ENCODE results near the gene CKAP5. TPM values are rescaled to one million over a fixed set of nuclear protein-coding genes. Genes with fewer than 3 reads are reported as not detected.

CKAP5 gene
- total RNA-seq, 4 donors from 2014 or later, result 23.8 to 75.1 (median 26.7) TPM

GRCh38 chr11:46840116-46840515, 6.0 kb downstream of the CKAP5 start:
- Histone ChIP-seq H3K27ac (no peak overlapping the region), H3K4me3 (no peak overlapping the region), H3K27me3 (no peaks in the 10 kb centered on the region), H3K36me3 (no peaks in the 10 kb centered on the region), H3K4me1 (peaks cover 0 to 15% (median 0%) of the 10 kb centered on the region in 4 donors), H3K9me3 (no peaks in the 10 kb centered on the region)
- TF ChIP-seq CTCF (IDR thresholded peaks at IDR 0.05) (no peak), POLR2A (IDR thresholded peaks at IDR 0.05) (no peak)
- DNase-seq, result no peak

- Histone ChIP-seq H3K9me3 (no peaks in the 10 kb centered on the region), H3K27ac (no peak overlapping the region), H3K4me1 (no peaks in the 10 kb centered on the region), H3K27me3 (no peaks in the 10 kb centered on the region), H3K36me3 (no peaks in the 10 kb centered on the region), H3K4me3 (no peak overlapping the region)
- no peak for DNase-seq
- TF ChIP-seq CTCF (IDR thresholded peaks at IDR 0.05) (no peak), POLR2A (IDR thresholded peaks at IDR 0.05) (no peak)
Observed at GRCh38 chr11:46838501-46838900, 7.6 kb downstream of the CKAP5 start.

GRCh38 chr11:46837860-46838259, 8.2 kb downstream of the CKAP5 start:
- TF ChIP-seq POLR2A (IDR thresholded peaks at IDR 0.05) (no peak), CTCF (IDR thresholded peaks at IDR 0.05) (no peak)
- no peak overlapping the region for H3K4me3 ChIP-seq
- no peaks in the 10 kb centered on the region for H3K27me3 ChIP-seq
- H3K27ac ChIP-seq, result no peak overlapping the region
- no peaks in the 10 kb centered on the region for H3K9me3 ChIP-seq
- H3K36me3 ChIP-seq, result no peaks in the 10 kb centered on the region
- DNase-seq, result no peak
- no peaks in the 10 kb centered on the region for H3K4me1 ChIP-seq

GRCh38 chr11:46836870-46837269, 9.2 kb downstream of the CKAP5 start:
- no peaks in the 10 kb centered on the region for H3K4me1 ChIP-seq
- TF ChIP-seq CTCF (IDR thresholded peaks at IDR 0.05) (no peak), POLR2A (IDR thresholded peaks at IDR 0.05) (no peak)
- no peaks in the 10 kb centered on the region for H3K27me3 ChIP-seq
- H3K9me3 ChIP-seq, result no peaks in the 10 kb centered on the region
- H3K27ac ChIP-seq, result no peak overlapping the region
- H3K4me3 ChIP-seq, result no peak overlapping the region
- no peaks in the 10 kb centered on the region for H3K36me3 ChIP-seq
- DNase-seq, result no peak

GRCh38 chr11:46836431-46836830, 9.6 kb downstream of the CKAP5 start:
- H3K4me3 ChIP-seq, result no peak overlapping the region
- H3K4me1 ChIP-seq, result no peaks in the 10 kb centered on the region
- H3K27me3 ChIP-seq, result no peaks in the 10 kb centered on the region
- H3K36me3 ChIP-seq, result no peaks in the 10 kb centered on the region
- TF ChIP-seq CTCF (IDR thresholded peaks at IDR 0.05), result no peak
- no peak for TF ChIP-seq POLR2A (IDR thresholded peaks at IDR 0.05)
- no peak for DNase-seq
- H3K27ac ChIP-seq, result no peak overlapping the region
- H3K9me3 ChIP-seq, result no peaks in the 10 kb centered on the region

- no peak overlapping the region for H3K4me3 ChIP-seq
- H3K36me3 ChIP-seq, result no peaks in the 10 kb centered on the region
- H3K27me3 ChIP-seq, result no peaks in the 10 kb centered on the region
- H3K27ac ChIP-seq, result no peak overlapping the region
- no peak for DNase-seq
- H3K9me3 ChIP-seq, result no peaks in the 10 kb centered on the region
- H3K4me1 ChIP-seq, result no peaks in the 10 kb centered on the region
- TF ChIP-seq POLR2A (IDR thresholded peaks at IDR 0.05) (no peak), CTCF (IDR thresholded peaks at IDR 0.05) (no peak)
Observed at GRCh38 chr11:46835897-46836296, 10.2 kb downstream of the CKAP5 start.
